ENCODE measurements around the gene EHD4. TPM values are rescaled to one million over a fixed set of nuclear protein-coding genes. Genes with fewer than 3 reads are reported as not detected.
A peak's percentile ranks its signal among the peaks of the same experiment; 100 is the strongest.

Gene EHD4
- total RNA-seq: 10 to 100 TPM; 42.7 to 44.3 TPM
- long read RNA-seq, full-length matches to known transcripts: 67 of 133 reads
- long read RNA-seq, partial matches to known transcripts: 26 of 133 reads
- long read RNA-seq, other reads (novel, unspliced or antisense): 40 of 133 reads

- peak; percentile 99 to 100 for DNase-seq
- intact Hi-C loops (cut with DNase I, micrococcal nuclease): no loop called here
- peak; percentile 83 for ATAC-seq
Observed at GRCh38 chr15:41972253-41973242, at the start of gene EHD4. Gene EHD4 (minus strand): TSS chr15:41972557. CDS start chr15:41972494, 63 bp downstream.

DNA sequence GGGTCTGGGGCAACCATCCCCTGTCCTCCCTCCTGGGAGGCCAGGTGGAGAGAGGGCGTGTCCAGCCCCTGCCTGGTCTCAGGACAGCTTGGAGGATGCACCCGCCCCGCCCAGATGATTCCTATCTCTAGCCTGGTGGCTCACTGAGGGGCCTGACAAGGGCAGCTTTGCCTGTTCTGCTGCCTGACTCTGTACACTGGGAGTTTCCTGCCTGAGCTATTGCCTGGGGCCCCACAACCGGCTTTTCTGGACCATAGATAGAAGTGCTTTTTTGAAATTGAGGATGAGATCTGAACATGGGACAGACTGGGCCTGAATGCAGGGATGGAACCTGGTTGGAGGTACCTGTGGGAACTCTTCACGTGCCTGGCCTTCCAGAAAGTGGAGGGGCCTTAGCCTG lies 49.2 kb upstream of the EHD4 start:
- ATAC-seq (no peak), DNase-seq (no peak)
- intact Hi-C loops (cut with DNase I, micrococcal nuclease): no loop called here

GRCh38 chr15:42020713-42021273 lies 48.4 kb upstream of the EHD4 start, which contains the start of gene PLA2G4E:
Gene PLA2G4E (minus strand): TSS chr15:42021042. CDS start chr15:42021030, 12 bp downstream.
- DNase-seq (no peak), ATAC-seq (no peak)
- intact Hi-C loops (cut with DNase I, micrococcal nuclease): no loop called here

DNA sequence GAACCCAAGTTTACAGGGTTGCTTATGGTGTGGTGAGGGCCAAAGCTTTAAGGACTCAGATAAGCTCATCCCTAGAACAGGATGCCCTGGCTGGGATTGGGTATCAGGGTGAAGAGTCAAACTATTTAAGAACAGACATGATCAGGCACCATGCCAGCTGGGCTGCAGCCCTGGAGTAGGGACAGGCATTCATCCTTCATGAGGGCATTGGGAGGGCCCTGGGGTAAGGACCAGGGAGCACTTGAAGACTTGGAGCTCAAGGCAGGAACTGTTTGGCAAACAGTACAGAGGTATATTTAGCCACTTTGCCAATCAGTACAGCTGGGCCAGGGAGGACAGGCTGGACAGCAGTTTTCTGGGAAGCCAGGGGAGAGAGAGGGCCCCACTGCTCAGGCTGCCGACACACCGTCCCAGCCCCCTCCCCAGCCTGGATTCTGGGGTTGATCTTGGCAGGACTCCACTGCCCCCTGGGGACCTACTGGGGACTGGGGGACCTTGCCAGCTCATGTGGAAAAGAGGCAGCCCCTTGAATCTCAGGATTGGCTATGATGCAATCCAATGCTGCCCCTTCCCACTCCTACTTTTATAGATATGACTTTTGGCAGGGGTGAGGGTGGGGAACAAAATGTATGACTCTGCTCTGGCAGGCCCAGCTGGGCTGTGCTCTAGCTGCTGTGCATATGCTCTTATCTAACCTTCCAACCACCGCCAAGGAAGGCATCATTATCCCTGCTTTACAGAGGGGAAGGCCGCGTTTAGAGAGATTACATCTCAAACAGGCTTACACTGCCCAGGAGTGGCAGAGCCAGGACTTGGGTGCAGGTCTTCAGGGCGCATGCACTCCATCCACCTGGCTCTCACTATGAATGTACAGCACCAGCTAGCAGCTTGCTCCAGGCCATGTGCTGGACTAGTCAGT lies 46.2 kb upstream of the EHD4 start:
- ATAC-seq (no peak), DNase-seq (no peak)

DNA sequence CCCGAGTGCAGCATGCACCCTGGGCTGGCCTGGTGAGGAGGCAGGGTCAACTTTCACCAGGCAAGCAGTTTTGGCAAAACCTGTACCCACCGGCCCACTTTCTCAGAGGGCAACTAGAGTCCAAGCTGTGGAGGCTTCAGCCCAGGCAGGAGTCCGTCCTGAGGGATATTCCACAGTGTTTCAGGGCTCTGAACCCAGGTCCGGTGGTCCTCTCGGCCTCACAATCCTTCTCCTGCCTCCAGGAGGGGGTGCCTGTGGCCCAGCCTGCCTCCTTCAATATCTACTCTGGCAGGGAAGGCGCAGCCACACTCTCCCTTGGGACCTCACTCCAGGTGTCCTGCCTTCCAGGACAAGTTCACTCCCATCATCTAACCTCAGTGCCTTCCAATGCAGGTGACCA lies 44.6 kb upstream of the EHD4 start:
- ATAC-seq: no peak
- intact Hi-C loops (cut with DNase I, micrococcal nuclease): no loop called here
- DNase-seq: no peak

More for the DNA sequence above, 46.2 kb upstream of the EHD4 start:
- intact Hi-C loops (cut with DNase I, micrococcal nuclease): no loop called here

DNA sequence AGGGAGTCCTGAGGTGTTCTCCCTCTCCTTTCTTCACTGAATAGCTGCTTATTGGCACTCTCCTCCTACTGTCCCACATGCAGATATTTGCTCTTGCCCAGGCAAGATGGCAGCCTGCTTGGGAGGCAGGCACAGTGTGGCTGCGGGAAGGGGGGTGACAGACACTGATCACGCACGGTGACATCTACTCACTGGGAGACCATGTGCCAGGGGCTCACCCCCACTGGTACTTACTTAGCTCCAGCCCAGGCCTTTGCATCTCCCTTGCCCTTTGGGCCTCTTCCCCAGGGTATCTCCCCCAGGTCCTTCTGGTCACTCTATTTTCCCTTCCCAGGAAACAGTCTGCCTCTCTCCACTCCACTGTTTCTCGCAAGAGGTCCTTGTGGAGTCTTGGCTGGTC lies 42.0 kb upstream of the EHD4 start:
- DNase-seq: no peak
- no peak for ATAC-seq
- intact Hi-C loops (cut with DNase I, micrococcal nuclease): no loop called here

DNA sequence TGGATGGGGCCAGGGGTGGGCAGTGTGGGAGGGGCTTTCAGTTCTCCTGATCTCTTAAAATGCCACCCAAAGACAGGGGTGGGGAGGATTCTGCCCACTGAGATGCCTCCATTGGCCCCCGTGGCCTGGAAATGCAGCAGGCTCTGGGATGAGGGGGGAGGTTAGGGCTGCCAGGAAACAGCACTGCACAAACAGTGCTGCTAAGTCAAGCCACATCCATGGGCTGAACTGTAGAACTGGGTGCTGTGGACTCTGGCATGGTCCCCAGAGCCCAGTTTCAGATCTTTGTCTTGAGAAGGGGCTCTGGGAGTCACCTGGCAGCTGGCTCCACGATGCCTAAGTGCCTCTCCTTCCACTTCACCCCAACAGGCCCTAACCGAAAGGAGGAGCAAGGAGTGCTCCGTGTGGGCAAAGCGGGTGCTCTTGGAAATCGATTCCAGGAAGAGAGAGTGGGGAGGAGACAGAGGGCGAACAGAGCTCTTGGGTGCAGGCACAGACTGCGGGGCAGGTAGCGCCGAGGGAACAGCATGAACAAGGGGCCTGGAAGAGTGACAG lies 40.6 kb upstream of the EHD4 start:
- intact Hi-C loops (cut with DNase I, micrococcal nuclease): no loop called here
- DNase-seq (no peak), ATAC-seq (no peak)

DNA sequence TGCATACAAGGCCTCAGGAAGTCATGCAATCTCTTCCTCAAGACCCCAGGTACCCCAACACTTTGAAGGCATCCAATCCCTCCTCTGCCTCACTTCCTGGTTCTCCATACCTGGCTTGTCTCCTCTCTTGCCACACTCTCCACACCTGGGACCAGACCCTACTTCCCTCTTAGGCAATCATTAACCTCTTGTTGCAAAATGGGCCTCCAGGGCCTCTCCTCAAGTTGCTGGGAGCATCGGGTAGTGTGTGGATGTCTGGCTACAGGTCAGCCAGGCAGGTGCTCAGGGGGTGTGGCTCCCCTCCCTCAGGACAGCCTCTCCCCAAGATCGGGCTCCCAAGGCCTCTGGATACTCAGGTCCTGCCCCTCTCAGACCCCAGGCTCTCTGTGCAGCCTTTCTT lies 39.9 kb upstream of the EHD4 start:
- DNase-seq: peak; percentile 39 to 76
- peak; percentile 97 for ATAC-seq
- intact Hi-C loops (cut with DNase I, micrococcal nuclease): no loop called here

- no peak for DNase-seq
- intact Hi-C loops (cut with DNase I, micrococcal nuclease): no loop called here
- ATAC-seq: no peak
Observed at GRCh38 chr15:42011074-42011473, 38.7 kb upstream of the EHD4 start.

GRCh38 chr15:42010434-42010833 lies 38.1 kb upstream of the EHD4 start:
- ATAC-seq (no peak), DNase-seq (no peak)
- intact Hi-C loops (cut with DNase I, micrococcal nuclease): no loop called here

DNA sequence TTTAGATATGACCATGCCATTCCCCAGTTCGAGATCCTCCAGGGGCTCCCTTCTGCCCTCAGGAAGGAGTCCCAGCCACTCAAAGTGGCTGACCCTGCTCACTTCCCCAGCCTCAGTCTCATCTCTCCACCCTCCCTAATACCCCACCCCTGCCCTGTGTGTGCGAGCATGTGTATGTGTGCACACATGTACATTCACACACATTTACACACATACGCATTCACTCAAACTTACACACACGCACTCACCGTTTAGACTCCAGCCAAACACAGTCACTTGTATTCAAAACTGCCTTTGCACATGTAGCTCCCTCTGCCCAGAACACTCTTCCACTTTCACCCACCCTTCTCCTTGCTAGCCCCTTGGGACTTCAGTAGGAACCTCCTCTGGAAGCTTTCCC lies 37.1 kb upstream of the EHD4 start:
- intact Hi-C loops (cut with DNase I, micrococcal nuclease): no loop called here
- ATAC-seq: no peak

DNA sequence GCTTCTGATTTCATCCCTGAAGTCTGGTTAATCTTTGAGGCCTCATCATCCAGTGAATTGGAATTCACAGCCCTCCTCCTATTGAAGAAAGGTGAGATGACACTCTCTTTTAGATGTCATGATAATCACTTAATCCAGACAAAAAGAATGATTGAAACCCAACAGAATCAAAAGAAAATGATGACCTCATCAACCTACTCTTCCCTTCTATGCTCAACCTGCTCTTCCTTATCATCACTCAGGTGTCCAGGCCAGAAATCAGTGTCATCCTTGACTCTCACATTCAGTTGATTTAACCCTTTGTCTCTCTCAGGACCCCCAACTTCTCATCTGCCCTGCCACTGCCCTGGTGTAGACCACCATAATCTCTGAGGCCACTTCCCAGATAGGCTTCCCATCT lies 36.7 kb upstream of the EHD4 start:
- ATAC-seq (no peak), DNase-seq (no peak)
- intact Hi-C loops (cut with DNase I, micrococcal nuclease): no loop called here

More for the DNA sequence above, 37.1 kb upstream of the EHD4 start:
- DNase-seq: no peak

DNA sequence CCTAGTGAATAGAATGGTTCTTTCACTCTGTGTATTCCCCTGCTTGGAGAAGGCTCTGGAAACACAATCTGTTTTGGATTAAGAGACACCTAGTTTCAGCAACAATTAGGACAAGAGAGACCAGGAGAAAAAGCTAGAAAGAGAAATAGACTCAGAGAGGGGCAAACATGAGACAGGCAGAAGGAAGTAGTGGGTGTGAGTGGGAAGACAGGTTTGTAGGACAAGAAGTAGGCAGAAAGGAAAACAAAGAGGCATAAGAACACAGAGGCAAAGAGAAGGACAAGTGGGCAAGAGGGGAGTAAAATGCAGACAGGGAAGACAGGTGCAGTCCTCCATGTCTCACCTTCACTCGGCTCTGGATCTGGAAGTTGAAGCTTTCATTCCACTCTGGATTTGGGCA lies 35.0 kb upstream of the EHD4 start:
- DNase-seq (no peak), ATAC-seq (no peak)
- intact Hi-C loops (cut with DNase I, micrococcal nuclease): no loop called here

DNA sequence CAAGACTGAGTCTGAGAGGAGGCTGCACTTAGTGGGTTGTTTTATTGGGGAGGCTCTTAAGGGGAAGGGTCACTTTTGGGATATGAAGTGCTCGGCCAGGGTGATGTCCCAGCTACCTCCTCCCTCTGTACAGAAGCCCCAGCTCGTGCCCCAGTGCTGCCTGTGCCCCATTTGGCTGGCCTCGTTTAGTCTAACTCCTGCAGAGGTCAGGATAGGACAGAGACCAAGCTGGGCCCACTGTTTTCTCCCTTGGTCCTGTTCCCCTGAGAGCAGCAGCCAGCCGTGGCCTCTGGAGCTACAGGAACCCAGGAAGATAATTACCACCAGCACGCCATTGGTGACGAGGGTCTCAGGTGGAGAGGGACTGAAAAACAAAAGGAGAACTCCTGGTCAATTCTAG lies 30.0 kb upstream of the EHD4 start:
- intact Hi-C loops (cut with DNase I, micrococcal nuclease): no loop called here
- ATAC-seq: no peak
- DNase-seq: no peak

DNA sequence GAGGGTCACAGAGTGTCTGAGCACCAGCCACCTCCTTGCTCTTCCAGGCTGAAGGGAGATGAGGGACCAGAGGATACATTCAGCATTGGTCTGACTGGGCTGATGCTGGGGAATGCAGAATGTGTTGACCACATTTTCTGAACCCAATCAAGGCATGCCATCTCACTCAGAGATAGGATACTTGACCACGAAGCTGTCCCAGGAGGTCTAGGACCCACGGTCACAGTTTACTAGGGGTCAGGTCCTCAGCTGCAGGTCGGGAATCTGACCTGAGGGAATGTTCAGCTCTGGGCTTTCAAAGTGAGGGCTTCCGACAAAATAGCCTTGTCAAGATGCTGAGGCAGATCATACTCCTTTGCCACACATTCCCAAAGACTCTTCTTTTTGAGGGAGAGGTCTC lies 28.9 kb upstream of the EHD4 start:
- DNase-seq: no peak
- intact Hi-C loops (cut with DNase I, micrococcal nuclease): no loop called here
- no peak for ATAC-seq

DNA sequence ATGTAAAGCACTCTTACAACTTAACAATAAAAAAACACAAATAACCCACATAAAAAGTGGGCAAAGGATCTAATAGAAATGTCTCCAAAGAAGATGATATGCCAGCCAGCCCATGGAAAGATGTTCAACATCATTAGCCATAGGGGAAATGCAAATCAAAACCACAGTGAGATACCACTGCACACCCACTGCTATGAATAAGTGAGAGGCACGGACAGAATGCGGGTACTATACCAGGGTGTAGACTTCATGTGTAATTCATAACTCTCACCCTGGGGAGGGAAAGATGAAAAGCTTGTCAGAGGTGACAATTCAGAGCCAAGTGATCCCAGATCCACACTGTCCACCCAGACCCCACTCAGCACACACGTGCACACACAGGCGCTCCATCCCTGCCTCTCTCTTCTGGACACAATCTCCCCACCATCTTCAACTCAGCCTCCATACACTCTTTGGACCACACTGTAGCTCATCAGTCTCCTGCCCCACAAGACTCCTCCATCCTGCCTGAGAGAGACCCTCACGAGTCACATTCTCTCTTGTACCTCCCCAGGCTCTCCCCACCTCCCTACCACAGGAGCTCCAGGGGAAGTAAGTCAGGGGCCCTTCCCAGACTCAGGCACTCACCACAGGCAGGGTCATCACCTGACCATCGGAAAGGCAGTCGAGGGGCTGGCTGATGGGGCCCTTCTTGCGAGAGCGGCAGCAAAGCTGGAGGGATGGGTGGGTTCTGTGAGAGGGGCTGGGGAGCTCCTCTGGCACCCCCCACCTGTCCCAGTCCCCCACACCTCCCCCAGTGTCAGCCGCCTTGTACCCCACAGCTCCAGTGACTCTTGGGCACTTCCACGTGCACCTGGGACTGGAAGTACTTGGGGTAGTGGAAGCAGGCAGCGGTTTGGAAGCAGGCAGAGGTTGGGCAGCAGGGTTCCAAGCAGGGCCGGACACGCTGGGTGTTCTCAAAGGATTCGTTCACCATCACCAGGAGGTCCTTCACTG lies 27.2 kb upstream of the EHD4 start:
- intact Hi-C loops (cut with DNase I, micrococcal nuclease): loop anchor here in 1 of 2 donors (10.0 kb wide), 1 partner anchor 65 kb away; no protein-coding TSS in a partner anchor
- DNase-seq (no peak), ATAC-seq (no peak)

- DNase-seq: no peak
- no peak for ATAC-seq
- intact Hi-C loops (cut with DNase I, micrococcal nuclease): loop anchor here in 1 of 2 donors (10.0 kb wide), 1 partner anchor 67 kb away; no protein-coding TSS in a partner anchor
Observed at GRCh38 chr15:41997845-41998244, 25.5 kb upstream of the EHD4 start.
